ENCODE data around the gene KRTAP10-3.
"Not testable (repeated sequence)": the region's sequence is repeated elsewhere in the genome, so short reads cannot be mapped to it uniquely, and the experiment has no call there.

Gene KRTAP10-3

GRCh38 chr21:44589586-44590305, 31.2 kb upstream of the KRTAP10-3 start:
- no peak for DNase-seq

- no peak for DNase-seq
Observed at GRCh38 chr21:44589094-44589493, 30.5 kb upstream of the KRTAP10-3 start.

- no peak for DNase-seq
Observed at GRCh38 chr21:44585892-44586291, 27.3 kb upstream of the KRTAP10-3 start.

GRCh38 chr21:44583800-44584147, 25.2 kb upstream of the KRTAP10-3 start:
- DNase-seq = no peak

- DNase-seq = no peak
Observed at GRCh38 chr21:44583089-44583799, 24.6 kb upstream of the KRTAP10-3 start.

GRCh38 chr21:44582055-44582454, 23.5 kb upstream of the KRTAP10-3 start:
- no peak for DNase-seq

GRCh38 chr21:44581158-44581557, 22.6 kb upstream of the KRTAP10-3 start:
- no peak for DNase-seq

GRCh38 chr21:44580231-44580821, 21.7 kb upstream of the KRTAP10-3 start, which contains the start of gene KRTAP10-5:
Gene KRTAP10-5 (minus strand): TSS chr21:44580604. CDS start chr21:44580578, 26 bp downstream.
- DNase-seq = not testable (repeated sequence)

- DNase-seq = no peak
Observed at GRCh38 chr21:44579833-44580144, 21.2 kb upstream of the KRTAP10-3 start.

- DNase-seq = no peak
Observed at GRCh38 chr21:44579056-44579832, 20.6 kb upstream of the KRTAP10-3 start.

- no peak for DNase-seq
Observed at GRCh38 chr21:44578371-44579055, 19.9 kb upstream of the KRTAP10-3 start.

- no peak for DNase-seq
Observed at GRCh38 chr21:44576025-44576420, 17.4 kb upstream of the KRTAP10-3 start.

- no peak for DNase-seq
Observed at GRCh38 chr21:44575307-44576024, 16.9 kb upstream of the KRTAP10-3 start.

- no peak for DNase-seq
Observed at GRCh38 chr21:44574457-44575306, 16.1 kb upstream of the KRTAP10-3 start.

GRCh38 chr21:44573630-44574456, 15.2 kb upstream of the KRTAP10-3 start, which contains the start of gene KRTAP10-4:
Gene KRTAP10-4 (plus strand): TSS chr21:44573729. CDS start chr21:44573759, 30 bp downstream.
- DNase-seq = peak; percentile 27

- peak; percentile 27 for DNase-seq
Observed at GRCh38 chr21:44572959-44573583, 14.5 kb upstream of the KRTAP10-3 start.

- no peak for DNase-seq
Observed at GRCh38 chr21:44571844-44572782, 13.5 kb upstream of the KRTAP10-3 start.

- DNase-seq = no peak
Observed at GRCh38 chr21:44571296-44571695, 12.7 kb upstream of the KRTAP10-3 start.
